ENCODE results near the gene TEX13B.
A peak's percentile ranks its signal among the peaks of the same experiment; 100 is the strongest.

The TEX13B gene

GRCh38 chrX:107935664-107936433, 46.3 kb downstream of the TEX13B start:
- H3K4me3 ChIP-seq (ENCODE audit: low read depth, low read length), result peak overlapping the region; percentile 34
- peak; percentile 1 for DNase-seq
- in situ Hi-C loops (cut with HindIII; ENCODE audit: low pct_ligation_motif_present, low sequenced_read_pairs), result no loop called here
- no peak for TF ChIP-seq CTCF (IDR thresholded peaks at IDR 0.05; ENCODE audit: low read depth, low read length, missing control alignments)
- no peaks in the 10 kb centered on the region for H3K27me3 ChIP-seq (replicated peaks)
- H3K27ac ChIP-seq, result no peak overlapping the region
- no peaks in the 10 kb centered on the region for H3K36me3 ChIP-seq (replicated peaks)

GRCh38 chrX:107935200-107935599, 47.0 kb downstream of the TEX13B start:
- no peak for TF ChIP-seq CTCF (IDR thresholded peaks at IDR 0.05; ENCODE audit: low read depth, low read length, missing control alignments)
- Histone ChIP-seq H3K27ac (no peak overlapping the region), H3K36me3 (replicated peaks) (no peaks in the 10 kb centered on the region), H3K27me3 (replicated peaks) (no peaks in the 10 kb centered on the region), H3K4me3 (ENCODE audit: low read depth, low read length) (no peak overlapping the region)
- peak; percentile 8 for DNase-seq
- in situ Hi-C loops (cut with HindIII; ENCODE audit: low pct_ligation_motif_present, low sequenced_read_pairs), result no loop called here

GRCh38 chrX:107934262-107934661, 47.9 kb downstream of the TEX13B start:
- H3K27me3 ChIP-seq (replicated peaks), result no peaks in the 10 kb centered on the region
- no peak overlapping the region for H3K4me3 ChIP-seq (ENCODE audit: low read depth, low read length)
- no peak for DNase-seq
- no peak overlapping the region for H3K27ac ChIP-seq
- in situ Hi-C loops (cut with HindIII; ENCODE audit: low pct_ligation_motif_present, low sequenced_read_pairs), result no loop called here
- H3K36me3 ChIP-seq (replicated peaks), result no peaks in the 10 kb centered on the region
- TF ChIP-seq CTCF (IDR thresholded peaks at IDR 0.05; ENCODE audit: low read depth, low read length, missing control alignments), result no peak

Measured in brain microvascular endothelial cell (primary cell).